Suprapubic skin (tissue), 4 donors: ENCODE results near the gene CTBP2. TPM values are rescaled to one million over a fixed set of nuclear protein-coding genes. Genes with fewer than 3 reads are reported as not detected.

Experiments
- DNase-seq, 2 donors: peaks; one replicate each; pipeline ENCODE4 v3.0.0-alpha.2; 2019; ENCODE audit warnings: low spot score in 2 of 2
- H3K27ac ChIP-seq: fragments of 200-600 bp; sonication (generic); one replicate; pipeline ENCODE4 v1.5.1; 2019
- H3K27me3 ChIP-seq: fragments of 200-600 bp; sonication (generic); one replicate; pipeline ENCODE4 v1.5.1; 2019
- H3K36me3 ChIP-seq: fragments of 200-600 bp; sonication (generic); one replicate; pipeline ENCODE4 v1.5.1; 2019
- H3K4me1 ChIP-seq: fragments of 200-600 bp; sonication (generic); one replicate; pipeline ENCODE4 v1.5.1; 2019
- H3K4me3 ChIP-seq: fragments of 200-600 bp; sonication (generic); one replicate; pipeline ENCODE4 v1.5.1; 2019; ENCODE audit warnings: mild to moderate bottlenecking
- H3K9me3 ChIP-seq: fragments of 200-600 bp; sonication (generic); one replicate; pipeline ENCODE4 v1.5.1; 2019
- EP300 ChIP-seq: sonication (generic); formaldehyde crosslinking; IDR thresholded peaks from one replicate; pipeline ENCODE4 v1.6.1; 2017; ENCODE audit warnings: antibody characterized with exemption
- POLR2A ChIP-seq, 2 donors: fragments of 450-650 bp; IDR thresholded peaks; one replicate each; pipeline ENCODE4 v1.6.1; 2017; ENCODE audit warnings: antibody characterized with exemption in 2 of 2, mild to moderate bottlenecking in 2 of 2, moderate library complexity in 2 of 2
- POLR2AphosphoS5 ChIP-seq, 3 donors: sonication (generic); formaldehyde crosslinking; IDR thresholded peaks; one replicate each; pipeline ENCODE4 v1.6.1; 2017; ENCODE audit warnings: antibody characterized with exemption in 3 of 3
- WGBS: methylation state at CpG from one replicate; pipeline ENCODE4 v1.1.5; 2018; 5-methylcytosine and 5-hydroxymethylcytosine counted together
- total RNA-seq, 4 donors: library from RNA; depleted of rRNA; stranded (reverse); fragments of >200 nt; gene quantifications; one replicate each; pipeline ENCODE4 v1.1.0, GENCODE V29; 2016
- TF ChIP-seq, protein P1 (sequence below), 2 donors: fragments of 200-600 bp in 1 of 2; fragments of 450-650 bp in 1 of 2; sonication (generic) in 1 of 2; IDR thresholded peaks; one replicate each; pipeline ENCODE4 v1.5.1; 2016 to 2019; ENCODE audit warnings: antibody characterized with exemption in 2 of 2, mild to moderate bottlenecking in 1 of 2, moderate library complexity in 1 of 2

CTBP2 gene
- total RNA-seq, 4 donors from 2014 or later, result 19.7 to 45.7 (median 29.4) TPM

DNA sequence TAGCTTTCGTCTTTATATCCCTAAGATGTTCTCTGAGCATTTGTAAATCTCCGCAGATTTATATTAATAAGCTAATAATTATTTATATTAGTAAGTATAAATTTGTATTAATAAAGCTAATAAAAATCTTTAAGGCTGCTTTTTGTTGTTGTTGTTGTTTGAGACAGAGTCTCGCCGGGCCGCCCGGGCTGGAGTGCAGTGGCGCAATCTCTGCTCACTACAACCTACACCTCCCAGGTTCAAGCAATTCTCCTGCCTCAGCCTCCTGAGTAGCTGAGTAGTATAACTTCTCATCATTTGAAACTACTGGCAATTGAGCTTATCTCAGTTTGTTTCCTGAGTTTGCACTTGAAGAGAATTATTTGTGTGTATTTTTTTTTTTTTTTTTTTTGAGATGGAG, 223.6 kb downstream of the CTBP2 start:
- peaks cover 13% of the 10 kb centered on the region for H3K4me1 ChIP-seq
- no peak overlapping the region for H3K27ac ChIP-seq
- no peaks in the 10 kb centered on the region for H3K9me3 ChIP-seq
- no peak overlapping the region for H3K4me3 ChIP-seq
- no peak for TF ChIP-seq EP300
- TF ChIP-seq, protein P1, sequence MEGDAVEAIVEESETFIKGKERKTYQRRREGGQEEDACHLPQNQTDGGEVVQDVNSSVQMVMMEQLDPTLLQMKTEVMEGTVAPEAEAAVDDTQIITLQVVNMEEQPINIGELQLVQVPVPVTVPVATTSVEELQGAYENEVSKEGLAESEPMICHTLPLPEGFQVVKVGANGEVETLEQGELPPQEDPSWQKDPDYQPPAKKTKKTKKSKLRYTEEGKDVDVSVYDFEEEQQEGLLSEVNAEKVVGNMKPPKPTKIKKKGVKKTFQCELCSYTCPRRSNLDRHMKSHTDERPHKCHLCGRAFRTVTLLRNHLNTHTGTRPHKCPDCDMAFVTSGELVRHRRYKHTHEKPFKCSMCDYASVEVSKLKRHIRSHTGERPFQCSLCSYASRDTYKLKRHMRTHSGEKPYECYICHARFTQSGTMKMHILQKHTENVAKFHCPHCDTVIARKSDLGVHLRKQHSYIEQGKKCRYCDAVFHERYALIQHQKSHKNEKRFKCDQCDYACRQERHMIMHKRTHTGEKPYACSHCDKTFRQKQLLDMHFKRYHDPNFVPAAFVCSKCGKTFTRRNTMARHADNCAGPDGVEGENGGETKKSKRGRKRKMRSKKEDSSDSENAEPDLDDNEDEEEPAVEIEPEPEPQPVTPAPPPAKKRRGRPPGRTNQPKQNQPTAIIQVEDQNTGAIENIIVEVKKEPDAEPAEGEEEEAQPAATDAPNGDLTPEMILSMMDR (IDR thresholded peaks at IDR 0.05), result no peak
- TF ChIP-seq POLR2AphosphoS5 (IDR thresholded peaks at IDR 0.05), result no peak
- no peak for TF ChIP-seq POLR2A (IDR thresholded peaks at IDR 0.05)
- H3K36me3 ChIP-seq, result no peaks in the 10 kb centered on the region
- 98% methylated on average over 7 of the region's 7 CpGs for WGBS
- DNase-seq, result no peak
- H3K27me3 ChIP-seq, result no peaks in the 10 kb centered on the region

DNA sequence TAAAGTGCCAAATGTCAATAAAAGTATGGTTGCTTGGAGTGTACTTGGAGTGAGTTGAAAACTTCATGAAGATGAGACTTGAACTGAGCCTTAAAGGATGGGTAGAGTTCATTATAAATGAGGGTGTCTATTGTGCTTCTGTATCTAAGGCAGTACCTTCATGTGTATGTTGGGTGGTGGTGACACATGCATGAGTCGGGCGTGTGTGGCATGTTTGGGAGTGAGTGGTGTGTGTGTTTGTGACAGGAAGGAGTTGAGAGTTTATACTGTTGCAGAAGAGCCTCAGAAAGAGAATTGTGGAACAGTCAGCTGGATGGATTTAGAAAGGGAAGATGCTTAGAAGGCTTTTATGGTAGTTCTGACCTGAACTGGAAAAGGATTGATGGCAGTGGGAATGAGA, 224.4 kb downstream of the CTBP2 start:
- Histone ChIP-seq H3K27me3 (no peaks in the 10 kb centered on the region), H3K36me3 (no peaks in the 10 kb centered on the region), H3K4me1 (peaks cover 13% of the 10 kb centered on the region), H3K27ac (no peak overlapping the region), H3K9me3 (no peaks in the 10 kb centered on the region), H3K4me3 (no peak overlapping the region)
- WGBS, result 86% methylated on average over 2 of the region's 2 CpGs
- TF ChIP-seq POLR2AphosphoS5 (IDR thresholded peaks at IDR 0.05), result no peak
- no peak for TF ChIP-seq EP300
- no peak for TF ChIP-seq POLR2A (IDR thresholded peaks at IDR 0.05)
- TF ChIP-seq, protein P1 (IDR thresholded peaks at IDR 0.05), result no peak
- DNase-seq, result no peak

Other genes with a start within 250 kb of the CTBP2 start
- 10 to 100 TPM; 21.2 to 37.9 (median 30.2) TPM for gene ZRANB1, start 218.4 kb downstream of the CTBP2 start, total RNA-seq